IPS-NIHi7 (cell line): ENCODE results near the gene SSR4.

Experiments used
- DNase-seq: peaks from one replicate; pipeline ENCODE4 v3.0.0; 2012; ENCODE audit warnings: mixed read lengths; ENCODE audit errors: extremely low spot score

SSR4 gene

DNA sequence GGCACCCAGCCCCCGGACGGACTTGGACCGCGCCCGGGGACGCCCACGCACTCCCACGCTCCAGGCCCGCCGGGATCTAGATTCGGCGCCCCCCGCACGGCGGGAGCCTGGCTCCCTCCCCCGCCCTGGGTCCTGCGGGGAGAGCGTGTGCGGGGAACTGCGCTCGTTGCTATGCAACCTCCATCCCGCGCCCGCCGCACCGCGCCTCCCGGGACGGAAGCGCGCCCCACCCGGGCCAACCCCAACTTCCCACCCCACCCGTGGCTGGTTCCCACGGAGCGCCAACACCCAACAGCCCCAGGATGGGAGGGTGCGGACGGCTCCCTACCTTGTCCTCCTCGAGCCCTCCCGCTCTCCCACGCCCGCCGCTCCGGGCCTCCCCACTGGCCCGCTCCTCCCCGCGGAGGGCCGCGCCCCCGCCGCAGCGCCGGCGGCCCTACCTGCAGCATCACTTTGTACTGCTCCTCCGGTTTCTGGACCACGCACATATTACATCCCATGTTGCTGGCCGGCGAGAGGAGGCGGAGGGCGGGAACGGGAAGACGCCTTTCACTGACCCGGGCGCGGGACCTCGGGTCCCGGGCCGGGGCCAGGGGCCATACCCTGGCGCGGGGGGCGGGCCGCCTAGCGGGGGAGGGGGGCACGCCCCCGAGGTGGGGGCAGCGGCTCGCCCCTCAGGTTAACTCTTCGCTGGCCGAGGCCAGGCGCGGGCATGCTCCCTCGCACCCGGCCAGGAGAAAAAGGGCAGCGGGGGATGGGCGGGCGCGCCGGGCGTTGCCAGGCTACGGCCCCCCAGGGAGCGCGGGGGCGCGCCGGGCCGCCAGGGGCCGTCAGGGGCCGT is 35.6 kb downstream of the SSR4 start, which contains the start of gene PDZD4:
PDZD4 (minus strand) TSS at position 746 of the 841 bp plus-strand sequence; CDS start at position 500, 246 bp downstream.
- DNase-seq = no peak

DNA sequence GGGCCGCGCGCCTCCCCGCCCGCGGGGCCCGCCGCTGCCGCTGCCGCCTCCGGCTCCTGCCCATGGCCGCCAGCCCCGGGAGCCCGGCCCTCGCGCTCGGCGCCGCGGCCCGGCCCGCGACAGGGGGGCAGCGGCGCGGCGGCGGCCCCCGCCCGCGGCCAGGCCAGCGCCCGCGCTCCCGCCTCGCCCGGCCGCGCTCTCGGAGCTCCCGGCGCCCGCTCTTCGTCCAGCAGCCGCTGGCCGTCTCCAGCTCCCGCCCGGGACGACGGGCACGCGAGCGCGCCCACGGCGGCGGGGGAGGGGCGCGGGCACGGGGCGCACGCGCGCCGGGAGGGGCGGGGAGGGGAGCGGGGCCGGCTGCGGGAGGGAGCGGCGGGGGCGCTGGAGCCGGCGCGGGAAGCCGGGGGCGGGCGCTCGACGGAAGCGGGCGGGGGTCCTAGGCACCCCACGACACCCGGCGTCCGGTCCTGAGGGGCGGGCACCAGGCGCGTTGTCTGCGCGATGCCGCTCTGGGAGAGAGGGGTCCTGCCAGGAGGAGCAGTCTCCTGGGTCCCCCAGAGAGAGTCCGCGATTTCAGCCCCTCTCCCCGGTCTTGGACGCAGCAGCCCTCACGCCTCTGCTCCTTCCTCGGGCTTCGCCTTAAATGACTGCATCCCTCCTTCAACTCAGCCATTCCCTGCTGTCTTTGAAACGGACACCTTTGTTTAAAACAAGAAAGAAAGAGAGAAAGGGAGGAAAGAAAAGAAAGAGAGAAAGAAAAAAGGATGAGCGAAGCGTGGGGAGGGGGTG is 36.4 kb downstream of the SSR4 start:
- no peak for DNase-seq

DNA sequence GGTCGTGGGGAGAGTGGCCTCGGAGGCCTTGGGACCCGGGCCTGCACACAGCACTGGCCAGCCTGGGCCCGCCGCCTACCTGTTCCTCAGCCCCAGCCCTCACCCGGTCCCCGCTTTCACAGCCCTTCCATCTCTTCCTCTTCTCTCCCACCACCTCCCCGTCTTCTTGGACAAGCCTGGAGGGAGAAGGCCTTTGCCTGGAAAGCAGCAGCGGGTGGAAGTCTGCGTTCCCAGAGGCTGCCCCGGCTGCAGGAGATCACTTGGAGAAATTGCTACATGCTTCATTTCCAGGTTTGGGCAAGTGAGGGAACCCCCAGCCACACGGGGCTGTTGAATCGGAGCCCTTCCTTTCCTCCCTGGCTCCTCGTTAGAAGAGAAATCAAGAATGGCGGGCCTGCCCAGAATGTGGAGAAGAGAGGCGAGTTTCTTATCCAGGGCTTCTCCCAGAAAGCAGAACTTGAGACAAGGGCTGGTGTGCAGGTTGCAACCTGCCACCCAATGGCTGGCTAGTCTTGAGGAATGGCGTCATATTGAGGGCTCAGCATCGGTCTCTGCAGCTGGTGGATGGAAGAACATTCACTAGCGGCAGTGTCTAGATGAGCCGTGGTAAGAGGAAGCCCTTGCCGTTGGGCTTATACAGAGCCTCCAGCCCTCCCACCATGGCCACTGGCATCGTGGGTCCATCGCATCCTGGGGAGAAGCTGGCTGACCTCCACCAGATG is 37.1 kb downstream of the SSR4 start:
- DNase-seq = no peak

DNA sequence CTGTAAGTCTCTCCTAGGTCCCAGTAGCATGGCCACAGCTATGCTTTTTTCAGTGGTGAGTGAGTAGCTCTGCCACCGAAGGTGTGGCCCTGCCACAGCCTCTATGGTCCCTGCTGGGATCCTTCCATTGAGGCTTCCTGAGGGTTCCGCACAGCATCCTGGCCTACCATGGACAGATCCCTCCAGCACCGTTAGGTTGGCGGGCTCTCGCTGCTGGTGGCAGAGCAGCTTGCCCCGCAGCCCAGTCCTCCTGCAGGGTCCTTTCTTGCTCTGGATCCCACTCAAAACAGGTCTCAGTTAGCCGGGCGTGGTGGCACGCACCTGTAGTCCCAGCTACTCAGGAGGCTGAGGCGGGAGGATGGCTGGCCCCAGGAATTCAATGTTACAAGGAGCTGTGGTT is 38.3 kb downstream of the SSR4 start:
- no peak for DNase-seq

DNA sequence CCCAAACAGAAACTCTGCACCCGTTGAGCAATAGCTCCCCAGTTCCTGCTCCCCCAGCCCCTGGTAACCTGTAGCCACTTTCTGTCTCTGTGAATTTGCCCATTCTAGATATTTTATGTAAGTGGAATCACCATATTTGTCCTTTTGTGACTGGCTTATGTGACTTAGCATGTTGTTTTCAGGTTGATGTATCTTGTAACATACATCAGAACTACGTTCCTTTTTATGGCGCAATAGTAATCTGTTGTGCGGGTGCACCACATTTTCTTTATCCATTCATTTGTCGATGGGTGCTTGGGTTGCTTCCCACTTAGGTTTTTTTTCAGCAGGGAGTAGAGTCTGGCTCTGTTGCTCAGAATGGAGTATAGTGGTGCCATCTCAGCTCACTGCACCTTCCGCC is 42.5 kb downstream of the SSR4 start:
- DNase-seq = no peak

DNA sequence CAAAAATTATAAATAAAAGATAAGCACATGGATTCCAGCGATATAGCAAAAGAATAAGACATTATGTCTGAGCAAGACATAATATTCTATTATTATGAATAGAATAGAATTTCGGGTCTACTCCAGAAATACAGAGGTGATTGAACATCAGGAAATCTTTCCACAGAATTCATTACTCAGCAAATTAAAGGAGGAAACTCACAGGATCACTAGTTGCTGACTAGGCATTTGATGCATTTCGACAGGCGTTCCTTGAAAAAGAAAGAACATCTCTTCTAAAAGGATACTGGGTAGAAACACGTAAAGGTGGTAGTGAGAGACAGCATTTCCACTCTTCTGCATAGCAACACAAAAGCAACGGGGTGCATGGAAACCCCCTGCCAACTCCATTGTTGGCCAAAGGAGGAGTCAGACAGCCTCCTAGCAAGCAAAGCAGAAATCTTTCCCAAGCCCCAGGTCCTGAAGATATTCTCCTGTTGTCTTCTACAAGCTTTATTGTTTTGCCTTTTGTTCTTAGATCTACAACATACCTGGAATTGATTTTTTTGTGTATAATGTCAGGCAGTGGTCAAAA is 50.1 kb downstream of the SSR4 start:
- DNase-seq = no peak

DNA sequence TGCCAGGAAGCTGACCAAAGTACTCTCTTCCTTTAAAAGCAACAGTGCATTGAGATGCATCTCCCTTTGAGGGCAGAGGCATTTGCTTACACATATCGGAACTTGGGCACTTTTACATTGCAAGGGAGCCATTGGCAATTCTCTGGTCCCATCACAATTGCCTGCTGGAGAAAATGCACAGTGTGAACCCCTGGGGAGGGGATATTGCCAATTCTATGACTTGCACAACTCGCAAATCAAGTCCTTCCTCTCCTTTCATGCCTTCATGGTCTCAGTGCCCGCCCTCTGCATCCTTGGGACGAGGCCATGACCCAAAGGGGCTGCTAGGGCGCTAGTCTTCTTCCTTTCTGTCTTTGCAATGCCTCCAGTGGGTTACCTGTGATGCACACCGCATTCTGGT is 50.7 kb downstream of the SSR4 start:
- DNase-seq = no peak

DNA sequence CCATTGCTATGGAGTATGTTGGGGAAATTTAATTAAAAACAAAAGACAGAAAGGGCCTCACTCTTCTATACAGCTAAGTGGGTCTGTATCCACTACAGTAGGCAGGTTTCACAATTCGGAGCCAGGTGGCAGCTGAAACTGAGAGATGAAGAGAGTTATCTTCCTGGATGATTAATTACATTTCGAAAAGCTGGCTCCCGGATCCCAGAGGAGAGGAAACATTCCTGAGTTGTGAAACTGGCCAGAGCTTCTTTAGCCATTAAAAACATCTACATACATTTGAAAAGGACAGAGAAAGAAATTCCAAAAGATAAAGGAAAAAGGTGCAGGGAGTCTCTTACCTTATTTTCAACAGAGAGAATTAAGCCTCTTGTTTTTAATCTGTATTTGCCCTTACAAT is 51.4 kb downstream of the SSR4 start:
- DNase-seq = no peak
